ENCODE results near the gene GPD1L.

The GPD1L gene

GRCh38 chr3:32160706-32161214, 54.3 kb downstream of the GPD1L start:
- no peak overlapping the region for H3K4me3 ChIP-seq (ENCODE audit: low read depth, low read length)
- no peak for TF ChIP-seq CTCF (IDR thresholded peaks at IDR 0.05; ENCODE audit: borderline replicate concordance, insufficient read depth, low read depth, low read length)

- H3K4me3 ChIP-seq (ENCODE audit: low read depth, low read length): no peak overlapping the region
- no peak for TF ChIP-seq CTCF (IDR thresholded peaks at IDR 0.05; ENCODE audit: borderline replicate concordance, insufficient read depth, low read depth, low read length)
Observed at GRCh38 chr3:32165442-32165841, 59.0 kb downstream of the GPD1L start.

- no peak for TF ChIP-seq CTCF (IDR thresholded peaks at IDR 0.05; ENCODE audit: borderline replicate concordance, insufficient read depth, low read depth, low read length)
Observed at GRCh38 chr3:32166654-32167053, 60.2 kb downstream of the GPD1L start.

GRCh38 chr3:32172420-32172819, 66.0 kb downstream of the GPD1L start:
- H3K4me3 ChIP-seq (ENCODE audit: low read depth, low read length): no peak overlapping the region
- no peak for TF ChIP-seq CTCF (IDR thresholded peaks at IDR 0.05; ENCODE audit: borderline replicate concordance, insufficient read depth, low read depth, low read length)

More at GRCh38 chr3:32166654-32167053, 60.2 kb downstream of the GPD1L start:
- no peak overlapping the region for H3K4me3 ChIP-seq (ENCODE audit: low read depth, low read length)

- H3K4me3 ChIP-seq (ENCODE audit: low read depth, low read length): no peak overlapping the region
- TF ChIP-seq CTCF (IDR thresholded peaks at IDR 0.05; ENCODE audit: borderline replicate concordance, insufficient read depth, low read depth, low read length): peak; percentile 48
Observed at GRCh38 chr3:32175607-32176197, 69.3 kb downstream of the GPD1L start.

GRCh38 chr3:32176989-32177701, 70.7 kb downstream of the GPD1L start:
- TF ChIP-seq CTCF (IDR thresholded peaks at IDR 0.05; ENCODE audit: borderline replicate concordance, insufficient read depth, low read depth, low read length): peak; percentile 59
- no peak overlapping the region for H3K4me3 ChIP-seq (ENCODE audit: low read depth, low read length)

Measured in GM12875 (cell line).